DMS79 treated with DMSO at 0.1 percent for 48 hours (cell line): ENCODE data around the gene ZDHHC19.
"Not testable (repeated sequence)": the region's sequence is repeated elsewhere in the genome, so short reads cannot be mapped to it uniquely, and the experiment has no call there.

Experiments
- DNase-seq: peaks from one replicate; lab custom pipeline; 2025; lab: John Stamatoyannopoulos, UW

ZDHHC19 gene, protein sequence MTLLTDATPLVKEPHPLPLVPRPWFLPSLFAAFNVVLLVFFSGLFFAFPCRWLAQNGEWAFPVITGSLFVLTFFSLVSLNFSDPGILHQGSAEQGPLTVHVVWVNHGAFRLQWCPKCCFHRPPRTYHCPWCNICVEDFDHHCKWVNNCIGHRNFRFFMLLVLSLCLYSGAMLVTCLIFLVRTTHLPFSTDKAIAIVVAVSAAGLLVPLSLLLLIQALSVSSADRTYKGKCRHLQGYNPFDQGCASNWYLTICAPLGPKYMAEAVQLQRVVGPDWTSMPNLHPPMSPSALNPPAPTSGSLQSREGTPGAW

DNA sequence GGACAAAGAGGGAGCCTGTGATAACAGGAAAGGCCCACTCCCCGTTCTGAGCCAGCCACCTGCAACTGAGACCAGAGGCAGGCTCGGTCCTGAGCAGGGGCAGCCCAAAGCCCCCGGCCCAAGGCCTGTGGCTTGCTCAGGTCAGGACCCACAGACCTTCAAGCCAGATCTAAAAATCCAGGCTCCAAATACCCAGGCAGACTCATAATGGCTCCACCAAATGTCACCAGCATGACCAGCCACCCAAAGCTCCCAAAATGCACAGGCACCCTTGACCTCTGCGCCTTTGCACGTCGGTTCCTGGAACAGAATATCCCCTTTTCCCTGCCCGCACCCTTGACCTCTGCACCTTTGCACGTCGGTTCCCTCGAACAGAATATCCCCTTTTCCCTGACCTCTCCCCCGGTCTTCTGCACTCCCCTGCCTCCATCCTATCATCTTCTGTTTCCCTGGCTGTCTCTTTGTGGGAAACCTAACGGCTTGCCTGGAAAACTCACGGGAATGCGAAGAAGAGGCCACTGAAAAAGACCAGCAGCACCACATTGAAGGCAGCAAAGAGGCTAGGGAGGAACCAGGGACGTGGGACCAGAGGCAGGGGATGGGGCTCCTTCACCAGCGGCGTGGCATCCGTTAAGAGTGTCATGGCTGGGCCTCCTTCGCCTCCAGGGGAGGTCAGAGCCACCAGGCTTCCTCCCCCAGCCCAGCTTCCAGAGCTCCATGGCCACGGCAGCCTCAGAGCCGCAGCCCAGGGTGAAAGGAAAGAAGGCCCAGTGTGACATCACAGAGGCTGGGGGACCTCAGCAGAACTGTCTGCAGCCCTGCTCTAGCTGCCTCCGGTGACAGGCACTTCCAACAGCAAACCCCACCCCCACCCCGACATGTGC lies at the start of gene ZDHHC19:
TSS of gene ZDHHC19 (minus strand) at position 728 of the 884 bp plus-strand sequence. CDS start at position 643, 85 bp downstream.
- DNase-seq, result no peak

DNA sequence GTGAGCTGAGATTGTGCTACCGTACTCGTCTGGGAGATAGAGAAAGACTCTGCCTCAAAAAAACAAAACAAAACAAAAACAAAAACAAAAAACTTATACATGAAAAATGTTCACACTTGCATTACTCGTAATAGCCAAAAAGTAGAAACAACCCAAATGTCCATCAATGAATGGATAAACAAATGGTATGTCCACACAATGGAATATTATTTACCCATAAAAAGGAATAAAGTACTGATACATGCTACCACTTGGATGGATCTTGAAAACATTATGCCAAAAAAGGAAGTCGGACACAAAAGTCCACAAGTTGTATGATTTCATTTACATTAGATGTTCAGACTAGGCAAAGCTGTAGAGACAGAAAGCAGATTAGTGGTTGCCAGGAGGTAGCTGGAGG lies 49.6 kb upstream of the ZDHHC19 start:
- DNase-seq, result no peak

DNA sequence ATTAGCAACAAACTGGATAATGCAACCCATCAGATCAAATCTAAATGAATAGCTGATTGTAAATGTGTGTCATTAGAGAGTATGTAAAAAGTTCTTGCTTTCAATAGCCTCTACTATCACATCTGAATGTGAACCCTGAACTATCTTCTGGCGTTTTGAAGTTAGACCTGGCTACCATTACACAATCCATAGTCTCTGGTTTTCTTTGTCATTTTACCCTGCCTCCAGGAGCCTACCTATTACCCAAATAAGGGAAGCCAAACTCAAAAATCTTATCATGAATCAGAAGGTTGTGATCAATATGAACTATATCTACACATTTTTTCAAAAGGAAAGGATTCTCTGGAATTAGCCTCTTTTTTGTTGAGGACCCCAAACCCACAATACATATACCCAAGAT lies 44.6 kb upstream of the ZDHHC19 start:
- DNase-seq, result no peak

DNA sequence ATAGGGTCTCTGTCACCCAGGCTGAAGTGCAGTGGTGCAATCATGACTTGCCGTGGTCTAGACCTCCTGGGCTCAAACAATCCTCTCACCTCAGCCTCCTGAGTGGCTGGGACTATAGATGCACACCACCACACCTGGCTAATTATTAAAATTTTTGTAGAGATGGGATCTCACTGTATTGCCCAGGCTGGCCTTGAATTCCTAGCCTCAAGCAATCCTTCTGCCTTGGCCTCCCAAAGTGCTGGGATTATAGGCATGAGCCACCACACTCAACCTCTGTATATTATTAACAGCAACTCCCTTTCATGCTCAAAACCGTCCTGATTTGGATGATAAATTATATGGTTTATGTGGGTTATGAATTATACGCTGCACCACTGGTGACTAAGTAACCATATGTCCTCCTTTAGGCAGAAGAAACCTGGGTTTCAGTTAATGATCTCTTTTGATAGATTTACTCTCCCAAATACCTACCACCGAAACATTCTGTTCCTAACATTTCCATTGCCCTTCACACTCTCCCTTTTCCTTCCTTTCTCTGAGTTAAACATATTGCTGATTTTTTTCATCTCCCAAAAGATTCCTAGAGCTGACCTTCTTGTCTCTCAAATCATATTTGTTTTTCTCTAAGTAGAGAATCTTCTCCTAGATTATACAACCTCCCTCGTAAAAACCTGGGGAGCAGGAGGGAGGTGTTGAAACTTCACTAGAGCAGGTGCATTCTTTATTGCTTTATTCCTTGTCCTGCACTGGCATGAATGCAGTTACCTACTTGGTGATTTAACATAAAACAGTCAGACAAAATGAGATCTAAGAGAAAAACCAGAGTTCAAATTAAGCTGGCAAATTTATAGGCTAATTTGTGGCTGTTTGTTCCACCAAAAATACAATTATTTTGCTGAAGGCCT lies 43.4 kb upstream of the ZDHHC19 start:
- no peak for DNase-seq

DNA sequence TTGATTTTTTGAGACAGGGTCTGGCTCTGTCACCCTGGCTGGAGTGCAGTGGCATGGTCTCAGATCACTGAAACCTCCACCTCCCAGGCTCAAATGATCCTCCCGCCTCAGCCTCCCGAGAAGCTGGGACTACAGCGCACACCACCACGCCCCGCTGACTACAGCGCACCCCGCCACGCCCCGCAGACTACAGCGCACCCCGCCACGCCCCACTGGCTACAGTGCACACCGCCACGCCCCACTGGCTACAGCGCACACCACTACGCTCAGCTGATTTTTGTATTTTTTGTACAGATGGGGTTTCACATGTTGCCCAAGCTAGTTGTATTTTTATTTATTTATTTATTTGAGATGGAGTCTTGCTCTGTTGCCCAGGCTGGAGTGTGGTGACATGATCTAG lies 40.7 kb upstream of the ZDHHC19 start:
- no peak for DNase-seq

DNA sequence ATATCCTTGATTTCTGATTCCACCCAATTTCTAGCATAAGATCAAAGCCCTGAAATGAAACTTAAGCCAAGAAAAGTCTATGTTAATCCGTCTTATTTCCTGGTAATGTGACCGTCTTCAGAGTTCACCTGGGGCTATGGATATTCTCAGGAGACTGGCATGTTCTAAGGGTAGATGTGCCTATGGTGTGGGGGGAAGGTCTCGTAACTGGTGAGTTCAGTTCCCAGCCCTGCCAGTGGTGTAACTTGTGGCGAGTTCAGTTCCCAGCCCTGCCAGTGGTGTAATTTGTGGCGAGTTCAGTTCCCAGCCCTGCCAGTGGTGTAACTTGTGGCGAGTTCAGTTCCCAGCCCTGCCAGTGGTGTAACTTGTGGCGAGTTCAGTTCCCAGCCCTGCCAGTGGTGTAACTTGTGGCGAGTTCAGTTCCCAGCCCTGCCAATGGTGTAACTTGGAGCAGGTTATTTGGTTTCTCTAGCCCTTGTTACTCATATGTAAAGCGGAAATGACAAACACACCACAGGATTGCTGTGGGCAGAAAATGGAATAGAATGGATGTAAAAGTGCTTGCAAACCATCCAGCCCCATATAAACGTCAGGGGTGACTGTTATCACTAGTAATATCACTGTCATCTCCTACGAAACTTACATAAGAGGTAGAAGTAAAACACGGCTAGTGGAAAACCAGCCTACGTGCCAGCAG lies 35.6 kb upstream of the ZDHHC19 start:
- DNase-seq, result no peak

DNA sequence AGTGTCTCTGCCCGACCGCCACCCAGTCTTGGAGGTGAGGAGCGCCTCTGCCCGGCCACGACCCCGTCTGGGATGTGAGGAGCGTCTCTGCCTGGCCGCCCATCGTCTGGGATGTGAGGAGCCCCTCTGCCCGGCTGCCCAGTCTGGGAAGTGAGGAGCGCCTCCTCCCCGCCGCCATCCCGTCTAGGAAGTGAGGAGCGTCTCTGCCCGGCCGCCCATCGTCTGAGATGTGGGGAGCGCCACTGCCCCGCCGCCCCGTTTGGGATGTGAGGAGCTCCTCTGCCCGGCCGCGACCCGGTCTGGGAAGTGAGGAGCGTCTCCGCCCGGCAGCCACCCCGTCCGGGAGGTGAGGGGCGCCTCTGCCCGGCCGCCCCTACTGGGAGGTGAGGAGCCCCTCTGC lies 33.0 kb upstream of the ZDHHC19 start:
- not testable (repeated sequence) for DNase-seq

DNA sequence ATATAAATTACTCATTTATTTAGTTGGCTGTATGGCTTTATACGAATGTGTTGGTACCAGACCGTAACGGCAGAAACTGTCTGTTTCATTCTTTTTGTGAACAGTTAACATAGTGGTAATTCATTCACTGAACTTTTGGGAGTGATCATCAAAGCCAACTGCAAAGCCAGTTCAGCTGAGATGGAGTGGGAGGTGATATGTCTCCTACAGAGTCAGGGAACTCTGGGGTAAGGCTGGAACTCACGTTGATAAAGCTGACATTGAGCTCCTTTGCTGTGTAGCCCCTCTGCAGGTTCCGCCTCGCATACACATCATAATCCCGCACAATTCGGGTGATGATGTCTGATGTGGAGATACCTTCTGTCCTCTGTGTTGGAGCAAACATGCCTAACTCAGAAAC lies 30.5 kb upstream of the ZDHHC19 start:
- DNase-seq, result no peak

DNA sequence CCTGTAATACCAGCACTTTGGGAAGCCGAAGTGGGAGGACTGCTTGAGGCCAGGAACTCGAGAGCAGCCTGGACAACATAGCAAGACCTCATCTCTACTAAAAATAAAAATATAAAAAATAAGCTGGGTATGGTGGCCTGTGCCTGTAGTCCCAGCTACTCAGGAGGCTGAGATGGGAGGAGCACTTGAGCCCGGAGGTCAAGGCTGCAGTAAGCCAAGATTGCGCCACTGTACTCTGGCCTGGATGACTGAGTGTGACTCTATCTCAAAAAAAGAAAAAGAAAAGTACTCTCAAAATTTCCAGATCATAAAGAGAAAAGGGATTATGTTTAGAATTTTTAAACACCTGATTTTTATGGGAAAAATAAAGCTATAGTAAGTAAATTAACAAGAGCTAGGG lies 29.2 kb upstream of the ZDHHC19 start:
- DNase-seq, result no peak

DNA sequence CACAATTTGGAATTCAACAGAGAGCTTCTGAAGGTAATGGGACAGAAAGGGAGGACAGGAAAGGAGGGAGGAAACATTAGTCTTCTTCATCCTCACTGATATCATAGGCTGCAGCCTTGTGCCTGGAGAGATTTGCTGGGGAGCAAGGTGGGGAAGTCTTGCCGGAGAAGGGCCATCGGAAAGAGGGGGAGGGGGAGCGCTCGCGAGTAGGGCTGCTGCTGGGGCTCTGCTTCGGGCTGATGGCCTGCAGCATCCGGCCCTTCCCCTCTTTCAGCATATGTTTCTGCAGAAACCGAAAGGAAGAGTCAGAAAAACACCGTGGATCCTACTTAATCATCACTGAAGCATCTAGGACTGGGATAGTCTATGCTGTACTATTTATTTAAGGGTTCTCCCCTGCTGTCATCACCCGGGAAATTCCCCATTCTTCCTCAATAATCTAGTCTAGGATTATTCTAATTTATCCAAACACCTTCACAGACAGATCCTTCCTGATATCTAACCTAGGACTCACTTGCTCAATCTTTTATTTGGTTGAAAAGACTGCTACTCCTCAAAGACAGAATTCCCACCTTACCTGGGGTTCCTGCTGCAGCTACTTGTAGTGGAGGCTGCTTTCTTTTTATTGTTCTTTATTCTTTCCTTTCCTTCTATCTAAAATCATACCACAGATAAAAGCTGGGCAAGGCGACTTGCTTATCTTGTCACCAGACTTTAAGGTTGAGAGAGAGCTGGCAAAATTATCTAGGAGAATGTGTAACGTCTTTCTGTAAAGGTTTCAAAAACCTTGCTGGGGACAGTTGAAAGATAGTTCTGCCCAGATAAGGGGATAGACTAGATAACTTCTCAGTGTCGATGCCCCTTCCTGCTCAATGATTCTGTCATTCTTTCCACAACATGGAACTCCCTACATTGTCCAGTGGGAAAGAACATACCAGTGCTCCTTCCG lies 27.7 kb upstream of the ZDHHC19 start:
- no peak for DNase-seq

DNA sequence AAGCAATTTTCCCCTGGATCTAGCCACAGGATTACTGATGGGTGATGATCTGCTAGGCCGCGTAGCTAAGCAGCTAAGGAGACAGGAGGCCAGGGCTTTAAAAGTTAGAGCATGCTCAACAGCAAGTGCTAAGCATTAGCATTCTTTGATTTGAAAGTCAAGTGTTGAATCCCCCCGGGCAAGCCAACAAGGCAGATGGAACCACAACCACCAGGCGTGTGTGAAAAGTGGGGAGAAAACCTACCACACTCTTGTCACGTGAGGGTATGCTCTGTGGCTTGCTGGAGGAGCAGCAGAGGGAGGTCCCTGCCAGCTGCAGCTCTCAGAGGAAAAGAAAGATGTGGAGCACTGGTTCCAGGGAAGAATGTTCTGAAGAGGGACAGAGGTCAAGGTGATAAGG lies 26.0 kb upstream of the ZDHHC19 start:
- no peak for DNase-seq

DNA sequence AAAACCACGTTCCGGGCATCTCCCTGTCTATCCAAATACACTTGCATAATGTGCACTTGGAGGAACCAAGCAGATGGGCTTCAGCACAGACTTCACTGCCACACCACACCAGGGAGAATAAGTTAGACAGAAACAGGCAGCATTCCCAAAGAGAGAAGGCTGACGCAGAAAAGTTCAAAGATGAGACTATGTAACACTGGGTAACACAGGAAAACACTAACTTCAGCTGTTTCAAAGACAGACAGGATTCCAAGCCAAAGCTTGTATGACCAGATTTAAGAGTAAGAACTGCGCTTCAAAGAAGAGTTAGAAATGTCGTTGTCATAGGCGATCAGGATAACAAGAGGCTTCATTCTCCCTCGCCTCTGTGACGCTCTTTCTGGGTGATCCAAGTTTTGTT lies 25.0 kb upstream of the ZDHHC19 start:
- DNase-seq, result no peak

DNA sequence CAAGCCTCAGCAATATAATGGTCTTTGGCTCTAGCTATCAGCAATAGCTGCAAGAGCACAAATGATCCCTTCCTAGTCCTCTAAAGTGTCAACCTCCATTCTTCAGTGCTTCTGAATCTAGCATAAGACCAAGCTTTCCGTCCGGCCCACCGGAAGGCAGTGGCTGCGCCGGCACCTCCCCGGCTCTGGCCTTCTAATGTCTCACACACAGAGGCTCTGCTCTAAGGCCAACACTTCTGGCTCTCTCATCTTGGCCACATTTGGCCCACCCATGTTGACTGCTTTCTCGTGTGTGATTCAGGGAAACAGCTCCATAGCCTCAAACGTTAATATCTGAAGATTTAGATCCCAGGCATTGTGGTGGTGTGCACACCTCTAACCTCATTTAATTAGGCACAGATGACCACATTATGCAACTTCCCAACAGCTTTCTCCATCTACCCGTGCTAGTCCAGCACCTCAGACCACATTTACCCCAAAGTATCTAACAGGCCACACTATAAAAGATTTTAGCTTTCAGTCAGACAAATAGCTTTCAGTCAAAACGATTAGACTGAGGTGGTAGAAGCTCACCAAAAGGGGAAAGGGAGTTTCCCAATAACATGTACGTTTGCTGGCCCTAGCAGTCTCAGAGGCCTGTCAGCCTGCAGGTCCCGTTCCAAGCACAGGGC lies 24.4 kb upstream of the ZDHHC19 start:
- no peak for DNase-seq

DNA sequence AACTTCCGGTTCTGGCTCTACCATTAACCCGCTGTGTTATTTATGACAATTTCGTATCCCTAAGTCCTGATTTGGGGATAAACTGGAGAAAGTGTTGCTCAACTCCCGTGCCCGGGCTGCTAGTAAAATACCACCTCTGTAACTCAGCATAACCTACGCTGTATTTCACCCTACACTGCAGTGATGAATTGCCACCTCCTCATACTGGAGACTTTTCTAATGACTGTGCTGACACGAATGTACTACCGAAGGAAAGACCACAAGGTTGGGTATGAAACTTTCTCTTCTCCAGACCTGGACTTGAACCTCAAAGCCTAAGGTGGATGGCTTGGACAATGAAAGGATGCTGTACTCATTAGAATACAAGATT lies 21.7 kb upstream of the ZDHHC19 start:
- DNase-seq, result no peak

DNA sequence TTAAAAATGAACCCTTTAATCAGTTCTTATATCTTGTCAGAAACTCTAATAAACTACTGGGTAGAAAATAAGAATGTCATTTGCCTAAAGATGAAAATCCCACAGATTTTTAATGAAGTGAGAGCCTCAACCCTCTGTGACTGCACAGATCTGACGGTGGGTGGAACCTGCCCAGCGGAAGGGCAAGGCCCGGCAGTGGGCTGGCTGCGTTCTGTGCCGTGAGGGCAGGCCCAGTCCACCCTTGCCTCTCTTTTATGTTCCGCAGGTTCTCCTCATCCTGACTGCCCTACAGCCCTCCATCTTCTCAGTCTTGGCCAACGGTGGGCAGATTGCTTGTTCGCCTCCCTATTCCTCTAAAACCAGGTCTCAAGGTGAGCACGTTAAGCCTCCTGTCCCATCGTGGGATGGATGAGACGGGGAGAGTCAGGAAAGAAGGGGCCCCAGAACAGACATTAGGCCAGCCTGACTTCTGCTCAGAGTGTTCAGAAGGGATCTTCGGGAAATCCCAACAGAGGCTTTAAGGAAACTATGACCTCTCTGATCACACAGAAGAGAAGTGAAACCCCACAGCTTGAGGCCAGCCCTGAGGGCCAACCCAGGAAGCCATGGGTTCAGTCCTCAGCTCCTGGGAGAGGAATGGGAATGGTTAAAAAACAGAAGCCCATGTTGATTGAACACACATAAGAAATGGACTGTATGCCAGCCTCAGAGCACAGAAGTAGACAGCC lies 21.1 kb upstream of the ZDHHC19 start:
- no peak for DNase-seq

DNA sequence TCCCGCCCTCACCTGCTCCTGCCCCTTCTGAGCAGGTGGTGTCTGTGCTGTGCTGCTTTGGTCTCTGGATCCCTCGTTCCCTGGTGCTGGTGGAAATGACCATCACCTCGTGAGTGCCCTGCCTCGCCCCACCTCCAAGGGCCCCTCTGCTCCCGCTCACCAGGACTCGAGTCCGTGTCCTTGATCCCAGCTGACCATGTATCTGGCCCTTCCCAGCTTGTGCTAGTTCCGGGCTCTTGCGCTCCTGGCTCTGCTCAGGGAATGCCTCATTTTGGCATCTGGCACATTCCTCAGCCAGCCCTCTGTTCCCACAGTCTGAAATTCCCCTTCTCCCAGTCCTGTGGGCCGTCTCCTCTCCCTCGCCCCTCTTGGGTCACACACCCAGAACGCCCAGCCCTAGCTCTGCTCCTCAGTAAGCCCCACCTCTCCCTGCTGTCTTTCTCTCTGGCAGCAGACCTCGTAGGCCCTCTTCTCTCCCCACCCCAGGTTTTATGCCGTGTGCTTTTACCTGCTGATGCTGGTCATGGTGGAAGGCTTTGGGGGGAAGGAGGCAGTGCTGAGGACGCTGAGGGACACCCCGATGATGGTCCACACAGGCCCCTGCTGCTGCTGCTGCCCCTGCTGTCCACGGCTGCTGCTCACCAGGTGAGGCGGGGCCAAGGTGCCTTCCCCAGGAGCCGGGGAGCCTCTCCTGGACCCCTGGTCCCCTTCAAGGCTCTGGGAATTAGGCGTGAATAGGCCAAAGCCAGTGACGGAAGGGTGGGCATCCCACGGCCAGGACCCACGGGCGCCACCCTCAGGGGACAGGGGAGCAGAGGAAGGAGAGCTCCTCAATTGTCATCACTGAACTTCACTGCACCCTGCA lies 16.7 kb upstream of the ZDHHC19 start:
- DNase-seq, result no peak

DNA sequence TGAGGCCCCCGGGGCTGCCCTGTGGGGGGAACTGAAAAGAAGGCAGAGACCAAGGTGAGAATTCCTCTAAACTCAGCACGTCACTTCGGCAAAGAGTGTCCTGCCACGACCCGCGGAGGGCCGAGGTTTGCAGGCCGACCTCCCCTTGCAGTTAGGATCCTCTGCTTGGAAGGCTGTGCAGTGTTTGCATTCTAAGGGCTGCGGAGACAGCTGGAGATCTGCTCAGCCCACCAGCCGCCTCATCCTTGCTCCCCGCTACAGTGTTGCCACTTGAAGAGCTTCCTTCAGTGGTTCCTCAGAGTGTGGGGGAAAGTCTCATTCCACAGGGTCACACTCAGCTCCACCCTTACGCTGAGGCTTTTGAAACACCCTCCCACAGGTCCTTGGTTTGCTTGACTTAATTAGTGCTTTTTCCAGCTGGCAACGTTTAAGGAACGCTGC lies 15.9 kb upstream of the ZDHHC19 start:
- no peak for DNase-seq

DNA sequence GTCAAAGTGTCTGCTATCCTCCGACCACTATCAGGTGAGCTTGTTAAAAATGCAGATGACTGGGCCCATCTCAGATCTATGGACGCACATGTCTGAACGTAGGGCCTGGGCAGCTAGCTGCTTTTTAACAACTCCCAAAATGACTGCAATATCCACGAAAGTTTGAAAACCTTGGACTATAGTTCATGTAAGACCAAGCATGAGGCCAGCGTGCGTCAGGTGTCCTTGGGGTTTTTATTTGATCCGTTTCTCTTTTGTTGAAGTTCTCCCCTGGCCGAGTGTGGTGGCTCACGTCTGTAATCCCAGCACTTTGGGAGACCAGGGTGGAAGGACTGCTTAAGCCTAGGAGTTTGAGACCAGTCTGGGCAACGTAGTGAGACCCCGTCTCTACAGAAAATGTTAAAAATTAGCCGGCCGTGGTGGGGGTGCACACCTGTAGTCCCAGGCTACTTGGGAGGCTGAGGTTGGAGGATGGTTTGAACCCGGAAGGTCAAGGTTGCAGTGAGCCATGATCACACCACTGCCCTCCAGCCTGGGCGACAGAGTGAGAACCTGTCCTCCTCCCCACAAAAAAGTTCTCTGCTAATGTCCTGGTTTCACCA lies 14.7 kb upstream of the ZDHHC19 start:
- no peak for DNase-seq
